Activated naive CD4-positive, alpha-beta T cell treated with anti-CD3 and anti-CD28 coated beads, Interleukin-2, amount 50 U/mL, for 24 hours (primary cell): Measurements from ENCODE around the gene CACNA2D2.
A peak's percentile ranks its signal among the peaks of the same experiment; 100 is the strongest.
"Not testable (repeated sequence)": the region's sequence is repeated elsewhere in the genome, so short reads cannot be mapped to it uniquely, and the experiment has no call there.

ENCODE experiments used
- H3K27ac Mint-ChIP-seq: one replicate; pipeline ENCODE4 v1.8.0; 2021; ENCODE audit warnings: mild to moderate bottlenecking, mixed read lengths
- H3K27me3 Mint-ChIP-seq: one replicate; pipeline ENCODE4 v1.8.0; 2021; ENCODE audit warnings: mixed read lengths
- H3K36me3 Mint-ChIP-seq: one replicate; pipeline ENCODE4 v1.8.0; 2021; ENCODE audit warnings: mixed read lengths
- H3K4me1 Mint-ChIP-seq: one replicate; pipeline ENCODE4 v1.8.0; 2021; ENCODE audit warnings: mixed read lengths
- H3K4me3 Mint-ChIP-seq: one replicate; pipeline ENCODE4 v1.8.0; 2021; ENCODE audit warnings: mild to moderate bottlenecking, mixed read lengths
- H3K9me3 Mint-ChIP-seq: one replicate; pipeline ENCODE4 v1.8.0; 2021; ENCODE audit warnings: mixed read lengths

The CACNA2D2 gene

GRCh38 chr3:50515565-50516439, 12.4 kb upstream of the CACNA2D2 start:
- Mint-ChIP-seq H3K27ac (no peak overlapping the region), H3K4me1 (peaks cover 9% of the 10 kb centered on the region), H3K9me3 (no peaks in the 10 kb centered on the region), H3K27me3 (no peaks in the 10 kb centered on the region), H3K36me3 (no peaks in the 10 kb centered on the region), H3K4me3 (no peak overlapping the region)

- H3K27me3 Mint-ChIP-seq, H3K36me3 Mint-ChIP-seq, H3K4me3 Mint-ChIP-seq, H3K9me3 Mint-ChIP-seq, H3K27ac Mint-ChIP-seq, H3K4me1 Mint-ChIP-seq: not testable (repeated sequence)
These were observed 9.5 kb upstream of the CACNA2D2 start for GRCh38 chr3:50512908-50513307.

DNA sequence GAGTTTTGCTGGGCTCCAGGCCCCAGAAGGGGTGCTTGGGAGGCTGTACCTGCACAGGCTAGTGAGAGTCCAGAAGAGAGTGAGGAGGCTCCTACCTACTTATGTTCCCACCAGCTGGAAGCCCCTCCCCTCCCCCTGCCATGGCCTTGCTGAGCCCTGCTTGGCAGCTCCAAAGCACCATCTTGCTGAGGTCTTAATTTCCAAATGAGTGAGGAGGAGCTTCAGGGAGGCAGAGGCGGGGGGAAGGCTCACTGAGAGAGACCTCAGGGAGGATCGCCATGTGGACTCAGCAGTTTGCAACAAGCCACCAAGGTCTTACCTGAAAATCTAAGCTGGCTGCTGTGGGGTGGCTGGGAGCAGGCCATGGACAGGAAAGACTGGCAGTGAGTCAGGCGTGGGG, 8.7 kb upstream of the CACNA2D2 start:
- H3K36me3 Mint-ChIP-seq = no peaks in the 10 kb centered on the region
- no peaks in the 10 kb centered on the region for H3K9me3 Mint-ChIP-seq
- H3K27ac Mint-ChIP-seq = no peak overlapping the region
- no peak overlapping the region for H3K4me3 Mint-ChIP-seq
- H3K27me3 Mint-ChIP-seq = no peaks in the 10 kb centered on the region
- H3K4me1 Mint-ChIP-seq = peaks cover 4% of the 10 kb centered on the region

GRCh38 chr3:50510325-50510724, 6.9 kb upstream of the CACNA2D2 start:
- H3K4me3 Mint-ChIP-seq = no peak overlapping the region
- no peak overlapping the region for H3K27ac Mint-ChIP-seq
- no peaks in the 10 kb centered on the region for H3K9me3 Mint-ChIP-seq
- H3K27me3 Mint-ChIP-seq = no peaks in the 10 kb centered on the region
- no peaks in the 10 kb centered on the region for H3K4me1 Mint-ChIP-seq
- H3K36me3 Mint-ChIP-seq = no peaks in the 10 kb centered on the region

DNA sequence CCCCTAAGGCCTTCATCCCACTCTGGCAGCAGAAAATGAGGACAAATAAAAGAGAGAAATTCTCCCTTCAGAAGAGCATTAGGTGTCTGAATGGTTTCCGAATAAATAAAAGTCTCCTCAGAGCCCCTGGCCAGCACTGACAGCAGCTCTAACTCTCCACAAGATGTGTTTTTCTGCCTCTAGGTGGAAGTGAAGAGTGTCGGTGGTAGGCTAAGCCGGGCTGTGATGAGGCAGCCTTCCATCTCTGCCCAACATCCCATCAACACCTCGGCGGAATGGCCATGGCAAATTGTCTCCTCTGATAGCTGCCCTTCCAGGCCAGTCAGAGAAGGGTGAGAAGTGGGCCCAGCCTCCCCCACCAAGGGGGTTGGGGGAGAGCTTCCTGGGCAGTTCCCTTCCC, 6.3 kb upstream of the CACNA2D2 start:
- no peaks in the 10 kb centered on the region for H3K36me3 Mint-ChIP-seq
- no peak overlapping the region for H3K27ac Mint-ChIP-seq
- no peaks in the 10 kb centered on the region for H3K9me3 Mint-ChIP-seq
- H3K4me1 Mint-ChIP-seq = no peaks in the 10 kb centered on the region
- no peaks in the 10 kb centered on the region for H3K27me3 Mint-ChIP-seq
- no peak overlapping the region for H3K4me3 Mint-ChIP-seq

DNA sequence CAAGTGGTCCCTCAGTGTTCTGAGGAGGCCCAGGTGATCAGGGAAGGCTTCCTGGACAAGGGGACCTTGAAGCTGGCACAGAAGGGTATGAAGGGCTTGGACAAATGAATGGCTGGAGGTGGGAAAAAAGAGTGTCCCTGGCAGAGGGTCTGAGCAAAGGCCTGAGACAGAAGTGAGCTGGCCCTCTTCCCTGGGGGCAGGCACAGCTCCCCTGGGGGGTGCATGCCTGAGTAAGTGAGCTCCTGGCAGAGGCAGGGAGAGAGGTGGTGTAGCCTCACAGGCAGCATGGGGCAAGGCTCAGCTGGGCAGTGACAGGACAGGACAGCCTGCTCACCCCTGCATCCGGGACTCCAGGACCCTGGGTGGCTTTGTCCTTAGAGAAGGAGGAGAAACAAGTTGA, 5.4 kb upstream of the CACNA2D2 start:
- no peak overlapping the region for H3K27ac Mint-ChIP-seq
- H3K4me1 Mint-ChIP-seq = no peaks in the 10 kb centered on the region
- H3K9me3 Mint-ChIP-seq = no peaks in the 10 kb centered on the region
- no peaks in the 10 kb centered on the region for H3K36me3 Mint-ChIP-seq
- H3K27me3 Mint-ChIP-seq = no peaks in the 10 kb centered on the region
- H3K4me3 Mint-ChIP-seq = no peak overlapping the region

DNA sequence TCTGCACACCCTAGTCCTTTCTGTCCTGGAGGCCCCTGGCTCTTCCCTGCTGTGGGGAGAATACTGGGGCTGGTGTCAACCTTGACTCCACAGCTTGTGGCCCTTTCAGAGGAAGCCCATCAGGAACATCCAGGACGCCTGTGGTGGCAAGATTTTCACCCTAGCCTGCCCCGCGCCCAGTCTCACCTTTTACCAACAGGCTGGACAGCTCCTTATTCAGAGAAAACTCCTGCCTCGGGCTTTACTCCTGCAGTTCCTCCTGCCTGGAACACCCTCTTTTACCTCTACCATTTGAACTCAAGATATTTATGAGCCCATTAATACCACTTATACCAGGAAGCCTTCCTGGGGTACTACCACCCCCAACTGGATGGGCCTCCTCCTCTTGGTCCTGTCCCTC, 2.7 kb upstream of the CACNA2D2 start:
- H3K9me3 Mint-ChIP-seq = no peaks in the 10 kb centered on the region
- H3K36me3 Mint-ChIP-seq = no peaks in the 10 kb centered on the region
- H3K4me3 Mint-ChIP-seq = no peak overlapping the region
- H3K27me3 Mint-ChIP-seq = peaks cover 2% of the 10 kb centered on the region
- H3K27ac Mint-ChIP-seq = no peak overlapping the region
- peaks cover 10% of the 10 kb centered on the region for H3K4me1 Mint-ChIP-seq

DNA sequence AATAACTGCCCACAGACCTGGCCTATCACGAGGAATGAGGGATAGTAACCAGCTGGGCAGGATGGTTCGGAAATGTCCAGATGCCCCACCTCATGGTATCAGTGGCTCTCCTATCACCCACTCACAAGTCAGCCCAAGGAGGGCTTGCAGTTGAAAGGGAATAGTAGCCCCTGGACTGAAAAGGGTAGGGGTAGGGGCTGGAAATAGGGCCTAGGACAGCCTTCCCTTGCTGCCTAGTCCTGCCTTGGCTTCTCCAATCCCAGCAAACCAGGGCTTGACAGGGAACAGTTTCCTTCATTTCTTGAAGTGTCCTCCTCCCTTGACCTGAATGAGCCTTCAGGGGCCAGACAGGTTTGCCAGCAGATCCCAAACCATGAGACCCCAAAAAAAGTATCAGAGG, 1.2 kb upstream of the CACNA2D2 start:
- Mint-ChIP-seq H3K4me3 (peak overlapping the region; percentile 68), H3K4me1 (peaks cover 10% of the 10 kb centered on the region), H3K27ac (no peak overlapping the region), H3K27me3 (peaks cover 2% of the 10 kb centered on the region), H3K9me3 (no peaks in the 10 kb centered on the region), H3K36me3 (no peaks in the 10 kb centered on the region)

DNA sequence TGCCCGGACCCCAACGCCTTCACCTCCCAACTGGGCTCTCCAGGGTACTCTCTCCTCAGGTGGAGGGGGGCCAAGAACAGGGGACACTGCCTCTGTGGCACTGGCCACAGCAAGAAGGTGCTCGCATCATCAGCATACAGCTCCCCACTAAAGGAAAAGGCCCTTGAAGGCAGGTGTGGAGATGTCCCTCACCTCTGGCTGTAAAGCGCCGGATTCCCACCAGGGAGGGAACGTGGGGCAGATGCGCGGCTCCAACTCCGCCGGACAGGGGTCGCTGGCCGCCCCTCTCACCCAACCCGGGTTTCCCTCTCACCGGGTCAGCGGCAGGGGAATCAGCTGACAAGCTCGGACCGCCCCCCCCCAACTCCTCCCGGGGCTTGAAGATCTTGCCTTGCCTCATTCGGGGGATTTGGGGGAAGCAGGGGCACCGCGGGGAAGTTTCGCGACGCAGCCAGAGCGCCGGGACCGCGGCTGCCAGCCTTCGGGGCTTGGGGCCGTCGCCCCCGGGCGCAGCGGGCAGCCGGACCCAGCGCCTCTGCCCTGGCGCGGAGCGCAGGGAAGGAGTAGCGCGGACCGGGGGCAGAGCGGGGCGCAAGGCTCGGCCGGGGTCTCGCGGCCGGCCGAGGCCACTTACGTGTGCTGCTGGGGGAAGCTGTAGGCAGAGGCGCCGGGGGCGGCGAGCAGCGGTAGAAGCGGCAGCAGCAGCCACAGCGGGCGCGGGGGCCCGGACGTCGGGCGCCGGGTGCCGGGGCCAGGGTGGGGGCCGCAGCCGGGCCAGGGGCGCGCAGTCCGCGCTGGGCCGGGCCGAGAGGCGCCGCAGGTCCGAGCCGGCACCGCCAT, 630 bp downstream of the CACNA2D2 start:
- Mint-ChIP-seq H3K4me1 (peaks cover 10% of the 10 kb centered on the region), H3K36me3 (no peaks in the 10 kb centered on the region), H3K9me3 (no peaks in the 10 kb centered on the region), H3K27me3 (peaks cover 4% of the 10 kb centered on the region), H3K27ac (no peak overlapping the region), H3K4me3 (peak overlapping the region; percentile 74)

DNA sequence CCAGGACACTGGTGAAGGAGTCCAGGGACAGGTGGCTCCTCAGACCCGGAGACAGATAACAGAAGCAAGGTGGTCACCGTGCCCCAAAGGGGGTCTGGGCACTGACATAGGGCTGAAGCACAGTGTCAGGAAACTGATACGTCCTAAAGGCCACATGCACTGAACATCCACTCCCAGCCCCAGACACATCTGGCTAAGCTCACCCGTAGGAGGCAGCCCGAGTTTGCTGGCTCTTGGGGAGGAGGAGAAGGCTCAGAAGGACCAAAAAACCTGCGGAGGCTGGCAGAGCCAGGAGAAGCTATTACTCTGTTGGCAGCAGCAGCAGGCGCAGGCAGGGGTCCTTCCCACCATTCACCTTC, 1.2 kb downstream of the CACNA2D2 start:
- H3K27me3 Mint-ChIP-seq = peaks cover 4% of the 10 kb centered on the region
- H3K27ac Mint-ChIP-seq = no peak overlapping the region
- H3K9me3 Mint-ChIP-seq = no peaks in the 10 kb centered on the region
- H3K4me1 Mint-ChIP-seq = peaks cover 10% of the 10 kb centered on the region
- H3K4me3 Mint-ChIP-seq = peak overlapping the region; percentile 74
- H3K36me3 Mint-ChIP-seq = no peaks in the 10 kb centered on the region

GRCh38 chr3:50495609-50496423, 7.6 kb downstream of the CACNA2D2 start:
- Mint-ChIP-seq H3K27me3 (peaks cover 2% of the 10 kb centered on the region), H3K9me3 (no peaks in the 10 kb centered on the region), H3K4me3 (no peak overlapping the region), H3K36me3 (no peaks in the 10 kb centered on the region), H3K4me1 (peaks cover 5% of the 10 kb centered on the region), H3K27ac (no peak overlapping the region)

GRCh38 chr3:50494126-50494525, 9.3 kb downstream of the CACNA2D2 start:
- Mint-ChIP-seq H3K4me3 (no peak overlapping the region), H3K9me3 (no peaks in the 10 kb centered on the region), H3K27ac (no peak overlapping the region), H3K4me1 (peaks cover 5% of the 10 kb centered on the region), H3K36me3 (no peaks in the 10 kb centered on the region), H3K27me3 (peaks cover 2% of the 10 kb centered on the region)

- Mint-ChIP-seq H3K4me1 (peaks cover 5% of the 10 kb centered on the region), H3K9me3 (no peaks in the 10 kb centered on the region), H3K27ac (no peak overlapping the region), H3K36me3 (no peaks in the 10 kb centered on the region), H3K4me3 (no peak overlapping the region), H3K27me3 (no peaks in the 10 kb centered on the region)
These were observed 9.8 kb downstream of the CACNA2D2 start for GRCh38 chr3:50493623-50494022.

GRCh38 chr3:50493086-50493485, 10.3 kb downstream of the CACNA2D2 start:
- no peak overlapping the region for H3K27ac Mint-ChIP-seq
- no peaks in the 10 kb centered on the region for H3K27me3 Mint-ChIP-seq
- no peak overlapping the region for H3K4me3 Mint-ChIP-seq
- H3K9me3 Mint-ChIP-seq = no peaks in the 10 kb centered on the region
- no peaks in the 10 kb centered on the region for H3K36me3 Mint-ChIP-seq
- H3K4me1 Mint-ChIP-seq = peaks cover 5% of the 10 kb centered on the region

DNA sequence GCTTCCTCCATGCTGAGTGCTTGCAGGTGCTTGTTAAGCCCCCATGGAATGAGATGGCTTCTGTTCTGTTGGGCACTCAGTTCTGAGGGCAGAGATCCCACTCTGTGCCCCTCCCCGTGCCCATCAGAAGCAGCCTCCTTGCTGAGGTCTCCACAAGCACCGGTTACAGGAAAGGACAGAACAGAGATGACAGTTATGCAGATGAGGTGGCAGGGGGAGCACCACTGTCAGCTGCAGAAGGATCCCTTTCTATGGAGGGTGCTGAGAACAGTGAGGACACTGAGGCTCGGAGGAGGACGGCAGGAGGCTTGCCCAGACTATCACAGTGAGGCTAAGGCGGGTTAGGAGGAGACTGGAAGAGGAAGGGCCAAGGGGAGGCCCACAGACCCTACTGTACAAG, 12.4 kb downstream of the CACNA2D2 start:
- Mint-ChIP-seq H3K9me3 (no peaks in the 10 kb centered on the region), H3K36me3 (no peaks in the 10 kb centered on the region), H3K4me3 (no peak overlapping the region), H3K4me1 (peaks cover 5% of the 10 kb centered on the region), H3K27ac (no peak overlapping the region), H3K27me3 (no peaks in the 10 kb centered on the region)

GRCh38 chr3:50490424-50490823, 13.0 kb downstream of the CACNA2D2 start:
- no peaks in the 10 kb centered on the region for H3K27me3 Mint-ChIP-seq
- H3K9me3 Mint-ChIP-seq = no peaks in the 10 kb centered on the region
- H3K27ac Mint-ChIP-seq = no peak overlapping the region
- no peaks in the 10 kb centered on the region for H3K36me3 Mint-ChIP-seq
- peaks cover 5% of the 10 kb centered on the region for H3K4me1 Mint-ChIP-seq
- no peak overlapping the region for H3K4me3 Mint-ChIP-seq
